IMR-90 (cell line): ENCODE results near the gene ETV6.

ENCODE experiments used
- CTCF ChIP-seq: conservative IDR thresholded peaks from 2 replicates; pipeline ENCODE4 v1.5.1; 2012; ENCODE audit warnings: mild to moderate bottlenecking, low read depth, low read length, improper control_type of control experiment
- POLR2A ChIP-seq: IDR thresholded peaks from 2 replicates; pipeline ENCODE4 v1.6.1; 2012; ENCODE audit warnings: mild to moderate bottlenecking, low read depth, low read length
- RCOR1 ChIP-seq: IDR thresholded peaks from 2 replicates; pipeline ENCODE4 v1.6.1; 2012; ENCODE audit warnings: mild to moderate bottlenecking, low read length, improper control_type of control experiment; ENCODE audit not compliant: insufficient replicate concordance
- RFX5 ChIP-seq: IDR thresholded peaks from 2 replicates; pipeline ENCODE4 v1.8.0; 2012; ENCODE audit warnings: low read depth, mild to moderate bottlenecking, low read length, moderate library complexity
- SMC3 ChIP-seq: fragments of 150-350 bp; IDR thresholded peaks from 2 replicates; pipeline ENCODE4 v1.6.1; 2016; ENCODE audit warnings: low read depth, mild to moderate bottlenecking, antibody characterized with exemption, low read length, moderate library complexity

GRCh38 chr12:11824069-11824468 lies 174.6 kb downstream of the ETV6 start:
- TF ChIP-seq RCOR1 (no peak), CTCF (no peak), POLR2A (no peak), RFX5 (no peak), SMC3 (no peak)
